ENCODE results near the gene STK39. TPM values are rescaled to one million over a fixed set of nuclear protein-coding genes. Genes with fewer than 3 reads are reported as not detected.

Gene STK39
- total and polyA plus RNA-seq, 9 donors = 15.2 to 23.2 (median 18.5) TPM

DNA sequence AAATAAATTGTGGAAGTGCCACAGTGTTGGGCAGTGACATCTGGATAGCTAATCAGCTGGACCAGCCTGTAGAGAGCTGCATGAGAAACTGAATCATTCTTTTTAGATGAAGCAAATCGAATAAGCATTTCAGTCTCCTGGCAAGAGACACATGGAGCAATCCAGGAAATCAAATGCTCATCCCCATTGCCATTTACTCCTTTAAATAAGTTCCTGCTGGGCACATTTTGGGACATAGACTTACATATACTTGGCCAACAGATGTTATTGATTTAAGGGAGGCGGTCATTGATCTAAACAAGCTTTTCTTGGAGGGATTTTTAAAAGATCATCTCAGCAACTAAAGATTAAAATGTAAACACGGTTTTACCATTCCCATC lies 307.1 kb downstream of the STK39 start:
- 50% methylated on average over 1 of the region's 3 CpGs for WGBS (ENCODE audit: insufficient coverage)
- DNase-seq = peak; percentile 73

DNA sequence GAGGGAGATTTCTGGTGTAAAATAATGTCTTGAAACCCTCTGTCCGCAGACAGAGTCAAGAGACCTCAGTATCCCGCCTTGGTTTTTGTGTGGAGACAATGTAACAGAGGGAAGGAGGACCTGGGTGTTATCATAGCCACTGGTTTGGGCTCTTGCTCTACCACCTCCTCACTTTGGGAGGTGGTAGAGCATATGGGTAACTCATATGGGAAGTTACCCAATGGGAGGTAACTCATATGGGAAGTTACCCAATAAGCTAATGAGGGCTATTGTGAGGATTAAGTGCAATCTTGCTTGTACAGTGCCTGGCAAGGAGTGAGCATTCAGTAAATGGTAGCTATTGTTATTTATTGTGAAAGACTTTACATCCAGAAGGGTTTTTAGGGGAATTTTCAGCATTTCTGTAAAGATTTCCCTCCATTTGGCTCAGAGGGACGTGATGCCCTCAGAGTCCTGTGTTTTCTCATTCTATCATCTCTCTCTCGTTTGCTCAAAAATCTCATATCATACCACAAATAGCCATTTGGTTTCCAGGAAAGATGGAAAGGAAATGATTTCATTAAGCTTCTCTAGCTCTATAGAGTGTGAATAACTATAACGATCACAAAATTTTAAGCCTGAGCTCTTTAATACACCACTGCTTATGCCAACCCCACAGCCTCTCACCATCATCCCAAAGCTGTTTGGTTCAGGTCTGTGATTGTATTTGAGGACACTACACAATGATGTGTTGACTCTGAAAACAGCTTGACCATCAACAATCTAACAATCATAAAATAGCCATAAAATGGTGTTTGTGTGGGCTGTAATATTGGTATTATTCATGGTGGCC lies 307.7 kb downstream of the STK39 start:
- no peaks in the 10 kb centered on the region for H3K9me3 ChIP-seq (replicated peaks; ENCODE audit: control insufficient read depth, low read depth, low read length)
- peaks cover 5% of the 10 kb centered on the region for H3K27me3 ChIP-seq (ENCODE audit: control insufficient read depth, insufficient read depth, low read length)
- WGBS (ENCODE audit: insufficient coverage) = no CpG with 5 or more reads among the region's 5 CpGs
- no peak overlapping the region for H3K4me3 ChIP-seq (ENCODE audit: low read length)
- no peaks in the 10 kb centered on the region for H3K36me3 ChIP-seq (ENCODE audit: control insufficient read depth, insufficient read depth, low read length)
- H3K27ac ChIP-seq (ENCODE audit: low read length) = no peak overlapping the region
- peaks cover 7% of the 10 kb centered on the region for H3K4me1 ChIP-seq (ENCODE audit: control insufficient read depth, insufficient read depth, low read length)
- DNase-seq = no peak

More for the DNA sequence above, 307.1 kb downstream of the STK39 start:
- peaks cover 8% of the 10 kb centered on the region for H3K4me1 ChIP-seq (ENCODE audit: control insufficient read depth, insufficient read depth, low read length)
- H3K36me3 ChIP-seq (ENCODE audit: control insufficient read depth, insufficient read depth, low read length) = no peaks in the 10 kb centered on the region
- H3K9me3 ChIP-seq (replicated peaks; ENCODE audit: control insufficient read depth, low read depth, low read length) = no peaks in the 10 kb centered on the region
- no peak overlapping the region for H3K27ac ChIP-seq (ENCODE audit: low read length)
- H3K4me3 ChIP-seq (ENCODE audit: low read length) = no peak overlapping the region
- peaks cover 5% of the 10 kb centered on the region for H3K27me3 ChIP-seq (ENCODE audit: control insufficient read depth, insufficient read depth, low read length)

DNA sequence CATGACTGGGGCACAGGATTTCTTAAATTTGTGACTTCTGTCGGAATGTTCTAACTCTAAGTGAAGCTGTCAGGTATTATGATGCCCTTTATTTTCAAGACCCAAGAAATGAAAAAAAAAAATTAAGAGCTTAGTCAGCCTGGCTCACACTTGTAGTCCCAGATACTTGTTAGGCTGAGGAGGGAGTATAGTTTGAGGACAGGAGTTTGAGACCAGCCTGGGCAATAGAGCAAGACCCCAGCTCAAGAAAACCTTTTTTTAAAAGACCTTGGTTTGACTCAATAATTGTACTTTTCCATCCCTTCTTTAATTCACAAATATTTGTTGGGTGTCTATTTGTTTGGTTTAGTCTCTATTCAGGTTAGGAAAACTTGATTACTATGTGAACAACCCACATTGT lies 310.0 kb downstream of the STK39 start:
- Histone ChIP-seq H3K9me3 (replicated peaks; ENCODE audit: control insufficient read depth, low read depth, low read length) (no peaks in the 10 kb centered on the region), H3K27ac (ENCODE audit: low read length) (no peak overlapping the region), H3K4me1 (ENCODE audit: control insufficient read depth, insufficient read depth, low read length) (peaks cover 6% of the 10 kb centered on the region), H3K27me3 (ENCODE audit: control insufficient read depth, insufficient read depth, low read length) (peaks cover 5% of the 10 kb centered on the region), H3K4me3 (ENCODE audit: low read length) (no peak overlapping the region), H3K36me3 (ENCODE audit: control insufficient read depth, insufficient read depth, low read length) (no peaks in the 10 kb centered on the region)
- WGBS (ENCODE audit: insufficient coverage) = no CpG with 5 or more reads among the region's 1 CpG
- no peak for DNase-seq

DNA sequence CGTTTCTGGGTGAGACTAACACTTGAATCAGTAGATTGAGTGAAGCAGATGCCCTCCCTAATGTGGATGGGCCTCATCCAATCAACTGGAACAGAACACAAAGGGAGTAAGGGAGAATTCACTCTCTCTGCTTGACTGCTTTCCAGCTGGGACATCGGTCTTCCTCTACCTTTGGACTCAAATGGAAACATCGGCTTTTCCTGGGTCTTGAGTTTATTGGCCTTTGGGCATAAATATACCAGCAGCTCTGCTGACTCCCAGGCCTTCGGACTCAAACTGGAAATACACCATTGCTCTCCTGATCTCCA lies 311.6 kb downstream of the STK39 start:
- WGBS (ENCODE audit: insufficient coverage) = 71% methylated on average over 3 of the region's 4 CpGs
- DNase-seq = no peak
- Histone ChIP-seq H3K36me3 (ENCODE audit: control insufficient read depth, insufficient read depth, low read length) (no peaks in the 10 kb centered on the region), H3K27ac (ENCODE audit: low read length) (no peak overlapping the region), H3K4me3 (ENCODE audit: low read length) (no peak overlapping the region), H3K4me1 (ENCODE audit: control insufficient read depth, insufficient read depth, low read length) (peaks cover 3% of the 10 kb centered on the region), H3K9me3 (replicated peaks; ENCODE audit: control insufficient read depth, low read depth, low read length) (no peaks in the 10 kb centered on the region), H3K27me3 (ENCODE audit: control insufficient read depth, insufficient read depth, low read length) (no peaks in the 10 kb centered on the region)

DNA sequence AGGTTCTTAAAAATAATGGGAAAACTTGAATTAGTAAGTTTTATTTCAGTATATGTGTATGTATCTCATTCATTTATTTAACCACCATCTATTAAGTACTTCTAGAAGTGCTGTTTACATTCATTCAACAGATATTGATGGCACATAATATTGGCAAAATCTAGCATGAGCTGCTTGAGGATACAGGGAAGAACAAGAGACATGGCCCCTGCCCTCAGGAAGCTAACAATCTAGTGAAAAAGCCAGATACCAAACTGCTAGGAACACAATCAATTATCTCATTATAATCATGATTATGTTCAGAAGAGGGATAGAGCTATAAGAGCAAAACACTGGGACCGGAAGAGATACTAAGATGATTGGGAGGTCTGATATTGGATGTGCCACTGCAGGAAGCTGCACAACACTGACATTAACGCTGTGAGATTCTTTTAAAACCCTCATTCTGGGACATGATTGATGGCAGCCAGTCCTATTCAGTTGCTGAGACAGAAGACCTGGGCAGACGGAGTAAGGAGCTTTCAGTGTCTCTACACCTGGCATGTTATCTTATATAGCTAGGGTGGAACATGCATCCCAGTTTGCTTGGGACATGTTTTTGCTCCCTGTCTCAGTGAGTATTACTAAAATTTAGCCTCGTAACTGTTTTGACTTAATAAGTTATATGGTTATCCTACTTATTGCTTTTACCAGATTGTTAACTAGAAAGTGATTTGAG lies 314.1 kb downstream of the STK39 start:
- H3K4me3 ChIP-seq (ENCODE audit: low read length) = no peak overlapping the region
- H3K4me1 ChIP-seq (ENCODE audit: control insufficient read depth, insufficient read depth, low read length) = no peaks in the 10 kb centered on the region
- H3K27me3 ChIP-seq (ENCODE audit: control insufficient read depth, insufficient read depth, low read length) = no peaks in the 10 kb centered on the region
- no peaks in the 10 kb centered on the region for H3K9me3 ChIP-seq (replicated peaks; ENCODE audit: control insufficient read depth, low read depth, low read length)
- DNase-seq = no peak
- no peaks in the 10 kb centered on the region for H3K36me3 ChIP-seq (ENCODE audit: control insufficient read depth, insufficient read depth, low read length)
- WGBS (ENCODE audit: insufficient coverage) = 67% methylated on average over 1 of the region's 4 CpGs
- H3K27ac ChIP-seq (ENCODE audit: low read length) = no peak overlapping the region

DNA sequence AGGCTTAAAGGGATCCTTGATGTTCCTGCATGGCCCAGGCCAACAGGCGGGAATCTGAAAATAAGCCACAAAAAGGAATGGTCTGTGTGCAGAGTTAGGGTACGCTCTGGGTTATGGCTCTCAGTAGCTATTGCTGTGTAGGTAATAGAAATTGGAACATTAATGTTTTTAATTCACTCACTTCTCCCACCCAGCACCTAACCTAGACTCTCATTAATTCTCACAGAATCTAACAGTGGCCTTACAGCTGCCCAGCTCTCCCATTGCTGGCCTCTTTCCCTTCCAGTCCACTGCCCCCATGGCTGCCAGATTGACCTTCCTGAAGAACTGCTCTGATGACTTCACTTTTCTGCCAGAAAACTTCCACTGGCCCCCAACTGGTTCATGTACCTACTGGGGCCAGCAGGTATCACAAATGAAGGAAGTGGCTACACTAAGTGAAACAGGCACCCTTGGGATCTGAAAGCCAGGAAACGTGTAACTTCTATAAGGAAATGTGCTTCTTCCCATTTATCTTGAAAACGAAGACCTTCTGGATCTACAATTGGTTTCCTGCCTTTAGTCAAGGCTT lies 315.2 kb downstream of the STK39 start:
- no peak overlapping the region for H3K27ac ChIP-seq (ENCODE audit: low read length)
- no peak for DNase-seq
- H3K36me3 ChIP-seq (ENCODE audit: control insufficient read depth, insufficient read depth, low read length) = no peaks in the 10 kb centered on the region
- no peaks in the 10 kb centered on the region for H3K4me1 ChIP-seq (ENCODE audit: control insufficient read depth, insufficient read depth, low read length)
- H3K27me3 ChIP-seq (ENCODE audit: control insufficient read depth, insufficient read depth, low read length) = no peaks in the 10 kb centered on the region
- no peaks in the 10 kb centered on the region for H3K9me3 ChIP-seq (replicated peaks; ENCODE audit: control insufficient read depth, low read depth, low read length)
- WGBS (ENCODE audit: insufficient coverage) = no CpG with 5 or more reads among the region's 4 CpGs
- no peak overlapping the region for H3K4me3 ChIP-seq (ENCODE audit: low read length)

DNA sequence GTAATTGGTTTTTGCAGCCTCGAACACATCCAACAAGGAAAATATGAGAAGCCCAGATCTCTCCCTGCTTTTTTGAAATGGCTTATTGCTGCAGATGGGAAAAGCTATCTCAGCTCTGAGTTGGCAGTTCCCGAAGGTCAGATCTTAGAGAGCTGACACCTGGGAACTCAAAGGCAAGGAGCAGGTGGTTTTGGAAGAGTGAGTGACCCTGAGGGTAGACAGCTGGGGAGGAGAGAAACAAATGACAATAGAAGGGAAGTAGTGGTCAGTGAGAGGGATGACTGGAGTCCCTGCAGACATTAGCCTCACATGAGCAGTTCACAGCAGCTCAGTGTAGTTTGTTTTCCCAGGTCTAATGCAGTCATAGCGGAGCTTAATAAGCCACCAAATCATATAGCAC lies 317.9 kb downstream of the STK39 start:
- no peak for DNase-seq
- Histone ChIP-seq H3K9me3 (replicated peaks; ENCODE audit: control insufficient read depth, low read depth, low read length) (no peaks in the 10 kb centered on the region), H3K27me3 (ENCODE audit: control insufficient read depth, insufficient read depth, low read length) (no peaks in the 10 kb centered on the region), H3K27ac (ENCODE audit: low read length) (no peak overlapping the region), H3K36me3 (ENCODE audit: control insufficient read depth, insufficient read depth, low read length) (no peaks in the 10 kb centered on the region), H3K4me1 (ENCODE audit: control insufficient read depth, insufficient read depth, low read length) (no peaks in the 10 kb centered on the region), H3K4me3 (ENCODE audit: low read length) (no peak overlapping the region)
- WGBS (ENCODE audit: insufficient coverage) = 20% methylated on average over 1 of the region's 3 CpGs

DNA sequence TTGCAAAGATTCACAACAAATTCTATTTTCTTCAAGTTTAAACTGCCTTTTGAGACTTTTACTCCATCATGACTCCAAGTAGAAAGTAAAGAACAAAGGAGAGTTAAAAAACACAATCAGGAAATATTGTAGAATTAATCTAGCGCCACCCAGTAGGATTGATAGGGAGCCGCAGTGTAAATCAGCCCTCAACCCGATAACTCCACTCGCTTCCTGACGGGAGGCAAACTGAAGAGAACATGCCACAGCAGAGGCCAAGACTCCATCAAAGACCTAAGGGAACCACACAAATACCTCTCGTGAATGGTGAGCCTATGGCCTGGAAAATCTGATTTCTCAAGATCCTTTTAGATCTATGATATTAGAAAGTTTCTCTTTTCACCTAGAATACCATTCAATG lies 319.0 kb downstream of the STK39 start:
- H3K27ac ChIP-seq (ENCODE audit: low read length) = no peak overlapping the region
- no peaks in the 10 kb centered on the region for H3K4me1 ChIP-seq (ENCODE audit: control insufficient read depth, insufficient read depth, low read length)
- H3K27me3 ChIP-seq (ENCODE audit: control insufficient read depth, insufficient read depth, low read length) = no peaks in the 10 kb centered on the region
- WGBS (ENCODE audit: insufficient coverage) = no CpG with 5 or more reads among the region's 6 CpGs
- no peaks in the 10 kb centered on the region for H3K9me3 ChIP-seq (replicated peaks; ENCODE audit: control insufficient read depth, low read depth, low read length)
- no peak for DNase-seq
- no peaks in the 10 kb centered on the region for H3K36me3 ChIP-seq (ENCODE audit: control insufficient read depth, insufficient read depth, low read length)
- no peak overlapping the region for H3K4me3 ChIP-seq (ENCODE audit: low read length)

DNA sequence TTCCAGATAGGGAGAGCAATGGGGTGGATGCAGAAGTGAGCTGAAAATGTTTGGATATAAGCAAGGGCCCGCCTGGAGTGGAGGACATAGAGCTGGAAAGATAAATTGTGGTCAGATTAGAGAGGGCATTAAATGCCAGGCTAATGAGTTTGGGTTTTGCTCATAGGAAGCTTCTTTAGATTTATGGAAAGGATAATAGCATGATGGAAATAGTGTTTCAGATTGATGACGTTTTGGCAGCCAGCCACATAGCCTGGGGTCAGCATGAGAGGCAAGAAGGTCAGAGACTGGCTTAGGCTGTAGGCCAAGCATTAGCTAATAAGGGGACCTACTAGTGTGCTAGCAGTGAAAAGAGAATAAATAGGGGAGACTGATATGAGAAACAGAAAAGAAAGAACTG lies 321.6 kb downstream of the STK39 start:
- Histone ChIP-seq H3K4me1 (ENCODE audit: control insufficient read depth, insufficient read depth, low read length) (no peaks in the 10 kb centered on the region), H3K9me3 (replicated peaks; ENCODE audit: control insufficient read depth, low read depth, low read length) (no peaks in the 10 kb centered on the region), H3K4me3 (ENCODE audit: low read length) (no peak overlapping the region), H3K36me3 (ENCODE audit: control insufficient read depth, insufficient read depth, low read length) (no peaks in the 10 kb centered on the region), H3K27ac (ENCODE audit: low read length) (no peak overlapping the region), H3K27me3 (ENCODE audit: control insufficient read depth, insufficient read depth, low read length) (no peaks in the 10 kb centered on the region)
- no peak for DNase-seq
- 36% methylated on average over 2 of the region's 2 CpGs for WGBS (ENCODE audit: insufficient coverage)

DNA sequence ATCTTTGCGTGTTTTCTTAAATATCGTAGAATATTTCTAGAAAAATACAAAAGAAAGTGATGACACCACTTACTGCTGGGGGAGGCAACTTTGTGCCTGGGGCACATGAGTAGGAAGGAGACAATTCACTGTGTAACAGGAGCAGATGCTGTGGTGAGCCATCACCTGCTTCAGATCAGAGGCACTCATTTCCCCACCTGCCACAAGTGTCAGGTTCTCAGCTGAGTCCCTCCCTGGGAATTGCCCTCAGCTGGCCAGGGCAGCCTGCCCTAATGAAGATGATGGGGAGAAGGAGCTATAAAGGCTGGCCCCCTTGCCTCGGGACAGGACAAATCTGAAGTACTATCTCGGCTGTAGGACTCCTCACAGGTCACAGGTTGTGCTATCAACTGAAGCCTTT lies 322.8 kb downstream of the STK39 start:
- Histone ChIP-seq H3K9me3 (replicated peaks; ENCODE audit: control insufficient read depth, low read depth, low read length) (no peaks in the 10 kb centered on the region), H3K36me3 (ENCODE audit: control insufficient read depth, insufficient read depth, low read length) (no peaks in the 10 kb centered on the region), H3K27me3 (ENCODE audit: control insufficient read depth, insufficient read depth, low read length) (no peaks in the 10 kb centered on the region), H3K27ac (ENCODE audit: low read length) (no peak overlapping the region), H3K4me3 (ENCODE audit: low read length) (no peak overlapping the region), H3K4me1 (ENCODE audit: control insufficient read depth, insufficient read depth, low read length) (no peaks in the 10 kb centered on the region)
- 20% methylated on average over 1 of the region's 4 CpGs for WGBS (ENCODE audit: insufficient coverage)
- DNase-seq = peak; percentile 23
